ENCODE results near the gene AGAP3. TPM values are rescaled to one million over a fixed set of nuclear protein-coding genes. Genes with fewer than 3 reads are reported as not detected.
A peak's percentile ranks its signal among the peaks of the same experiment; 100 is the strongest.

The AGAP3 gene
- total RNA-seq, 1 experiment from 2014 or later, result 58.9 TPM

DNA sequence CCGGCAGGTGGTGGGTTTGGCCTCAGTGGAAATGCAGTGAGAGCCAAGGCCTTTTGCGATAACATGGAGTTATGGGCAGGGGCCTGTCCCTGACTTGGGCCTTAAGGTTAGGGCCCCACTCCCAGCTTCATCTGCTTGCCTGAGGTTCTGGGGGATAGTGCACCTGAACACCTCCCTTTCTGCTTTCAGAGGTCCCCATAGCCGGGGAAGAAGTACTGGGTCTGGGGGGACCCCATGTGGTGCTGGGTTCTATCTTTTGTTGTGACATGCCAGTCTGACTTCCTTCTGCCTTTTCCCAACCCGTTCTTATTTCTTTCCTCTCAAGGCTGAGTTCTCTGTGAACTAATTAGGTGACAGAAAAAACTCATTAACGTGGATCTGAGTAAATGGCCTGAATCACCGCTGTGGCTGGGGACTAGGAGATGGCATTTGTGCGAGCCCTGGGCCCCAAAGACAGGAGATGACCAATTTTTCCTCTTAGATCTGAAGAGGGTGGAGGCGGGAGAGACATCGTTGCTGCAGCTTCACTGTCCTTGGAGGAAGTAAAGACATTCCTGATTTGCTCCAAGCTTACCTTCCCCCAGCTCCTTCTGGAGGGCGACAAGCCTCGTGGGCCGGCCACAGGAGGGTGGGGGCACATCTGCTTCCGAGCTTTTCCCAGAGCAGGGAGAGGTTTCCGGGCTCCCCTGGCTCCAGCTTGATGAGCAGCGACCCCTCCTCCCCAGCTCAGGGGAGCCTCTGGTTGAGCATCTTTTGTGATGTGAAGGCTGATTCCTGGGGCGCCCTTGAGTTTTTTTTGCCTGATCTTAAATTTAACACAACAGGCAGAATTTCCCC lies 2.0 kb downstream of the AGAP3 start:
- no peak for DNase-seq (ENCODE audit: low spot score)

DNA sequence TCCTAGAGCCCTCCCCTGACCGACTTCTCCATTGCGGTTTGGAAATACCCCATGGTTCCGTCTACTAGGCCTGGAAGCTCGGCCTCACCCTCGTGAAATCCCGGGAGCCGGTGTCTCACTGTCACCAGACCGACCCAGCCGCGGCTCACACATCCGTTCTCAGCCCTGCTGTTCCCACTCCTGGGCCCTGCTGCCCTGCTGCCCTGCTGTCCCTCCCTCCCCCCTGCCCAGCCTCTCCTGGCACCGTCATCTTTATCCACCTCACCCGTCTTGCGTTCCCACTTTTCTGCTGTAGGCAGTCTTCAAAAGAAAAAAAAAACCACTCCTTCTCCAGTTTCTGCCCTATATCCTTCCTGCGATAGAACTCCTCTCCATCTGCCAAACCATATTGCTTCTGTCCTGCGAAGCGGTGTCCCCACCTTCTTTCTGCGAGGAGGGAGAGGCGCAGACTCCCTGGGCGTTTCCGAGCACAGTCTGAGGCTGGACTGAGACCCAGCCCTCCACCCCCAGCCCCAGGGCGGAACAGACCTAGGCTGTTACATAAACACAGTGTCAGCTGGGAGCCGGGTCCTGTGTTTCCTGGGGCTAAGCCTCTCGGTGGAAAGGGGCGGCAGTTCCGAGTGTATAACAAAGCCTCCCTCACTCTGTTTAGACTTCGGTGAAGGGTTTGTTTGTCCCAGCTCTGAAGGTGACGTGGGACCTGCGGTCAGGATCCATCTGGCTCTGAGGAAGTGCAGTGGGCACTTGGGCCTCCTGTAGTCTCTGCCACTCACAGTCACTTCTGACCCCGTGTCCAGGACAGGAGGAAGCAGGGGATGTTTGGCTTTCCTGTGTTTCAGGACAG lies 2.8 kb downstream of the AGAP3 start:
- DNase-seq (ENCODE audit: low spot score), result peak; percentile 57

- DNase-seq (ENCODE audit: low spot score), result no peak
Observed at GRCh38 chr7:151089893-151090730, 3.8 kb downstream of the AGAP3 start.

DNA sequence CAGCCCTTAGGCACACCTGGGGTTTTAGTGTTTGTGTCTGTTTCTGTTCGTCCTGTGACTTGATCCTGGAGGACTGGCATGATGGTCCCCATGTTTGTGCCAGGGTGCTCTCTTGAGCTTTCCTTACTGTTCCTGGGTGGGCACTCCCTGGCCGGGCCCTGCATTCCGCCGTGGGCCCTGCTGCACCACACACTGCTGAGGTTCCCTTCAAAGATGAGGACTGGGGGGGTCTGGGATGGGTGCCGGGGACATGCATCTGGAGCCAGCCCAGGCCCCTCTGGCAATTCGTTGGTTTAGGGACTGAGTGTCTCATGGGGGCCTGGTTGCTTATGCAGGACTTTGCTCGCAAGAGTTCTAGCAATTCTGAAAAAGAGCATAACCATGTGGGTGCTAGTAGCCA lies 4.7 kb downstream of the AGAP3 start:
- no peak for DNase-seq (ENCODE audit: low spot score)

DNA sequence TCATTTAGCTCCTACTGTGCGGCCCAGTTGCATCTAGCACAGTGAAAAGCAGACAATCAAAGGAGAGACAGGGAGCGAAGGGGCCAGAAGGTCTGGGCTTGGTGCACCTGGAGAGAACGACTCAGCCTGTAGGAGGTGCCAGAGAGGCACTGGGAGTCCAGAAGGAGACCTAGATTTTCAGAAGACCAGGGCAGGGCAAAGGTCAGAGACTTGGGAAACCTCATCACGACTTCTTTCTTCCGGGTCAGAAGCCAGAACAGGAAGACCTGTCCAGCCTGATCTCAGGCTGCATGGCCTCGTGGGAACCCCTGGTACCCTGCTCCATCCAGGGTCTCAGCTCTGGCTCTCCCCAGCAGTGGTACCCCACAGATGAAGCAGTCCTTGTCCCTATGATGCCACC lies 5.2 kb downstream of the AGAP3 start:
- DNase-seq (ENCODE audit: low spot score), result no peak

GRCh38 chr7:151091988-151092387 lies 5.7 kb downstream of the AGAP3 start:
- no peak for DNase-seq (ENCODE audit: low spot score)

DNA sequence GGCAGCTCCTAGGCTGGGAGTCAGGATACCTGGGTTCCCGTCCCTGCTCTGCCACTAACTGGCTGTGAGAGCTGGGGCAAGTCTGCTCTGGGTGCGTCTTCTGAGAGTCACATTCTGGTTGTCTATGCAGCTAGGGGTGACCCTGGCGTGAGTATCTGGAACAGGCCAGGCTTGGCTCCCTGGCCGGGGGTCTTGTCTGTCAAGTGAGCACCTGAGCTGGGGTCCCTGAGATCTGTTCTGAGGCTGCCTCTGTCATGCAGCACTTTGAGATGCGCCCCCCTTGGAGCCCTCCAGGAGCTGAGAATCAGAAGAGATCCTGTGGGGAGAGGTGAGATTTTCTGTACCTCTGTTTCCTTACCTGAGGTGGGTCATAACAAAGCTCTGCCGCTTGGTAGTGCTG lies 7.5 kb downstream of the AGAP3 start:
- DNase-seq (ENCODE audit: low spot score), result no peak

DNA sequence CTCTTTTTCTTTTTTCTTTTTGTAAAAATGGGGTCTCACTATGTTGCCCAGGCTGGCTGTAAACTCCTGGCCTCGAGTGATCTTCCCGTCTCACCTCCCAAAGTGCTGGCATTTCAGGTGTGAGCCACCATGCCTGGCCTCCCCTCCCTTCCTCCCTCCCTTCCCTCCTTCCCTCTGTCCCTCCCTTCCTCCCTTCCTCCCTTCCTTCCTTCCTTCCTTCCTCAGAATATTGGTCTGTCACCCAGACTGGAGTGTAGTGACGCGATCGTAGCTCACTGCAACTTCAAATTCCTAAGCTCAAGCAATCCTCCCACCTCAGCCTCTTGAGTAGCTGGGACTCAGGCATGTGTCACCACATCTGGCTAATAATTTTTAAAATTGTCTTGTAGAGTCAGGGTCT lies 8.4 kb downstream of the AGAP3 start:
- no peak for DNase-seq (ENCODE audit: low spot score)

DNA sequence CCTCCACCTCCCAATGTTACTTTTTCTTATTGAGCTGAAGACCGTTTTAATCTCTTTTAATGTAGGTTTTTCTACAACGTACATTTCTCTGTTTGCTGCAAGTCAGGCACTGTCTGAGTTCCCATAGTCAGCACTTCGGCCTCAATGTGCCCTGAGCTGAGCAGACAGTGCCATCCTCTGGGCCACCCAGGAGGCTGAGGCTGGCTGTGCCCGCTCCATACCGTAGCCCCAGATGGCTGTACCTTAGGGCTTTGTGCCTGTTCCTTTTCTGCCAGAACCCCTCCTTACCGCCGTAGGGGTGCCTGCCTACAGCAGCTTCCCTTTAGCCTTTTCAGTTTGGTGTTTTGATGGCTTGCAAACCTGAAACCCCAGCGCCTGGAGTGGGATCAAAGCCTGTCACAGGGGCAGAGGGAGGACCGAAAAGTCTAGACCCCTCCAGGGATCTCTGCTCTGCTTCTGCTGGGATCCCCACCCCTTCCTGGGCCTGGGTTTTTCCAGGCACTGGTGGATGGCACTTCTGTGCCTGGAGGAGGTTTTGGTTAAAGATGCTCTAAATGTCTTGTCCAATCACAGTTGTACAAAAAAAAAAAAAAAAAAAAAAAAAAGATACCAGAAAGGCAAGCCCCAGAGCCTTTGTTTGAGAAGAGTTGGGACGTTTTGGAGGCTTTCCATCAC lies 9.0 kb downstream of the AGAP3 start:
- no peak for DNase-seq (ENCODE audit: low spot score)

DNA sequence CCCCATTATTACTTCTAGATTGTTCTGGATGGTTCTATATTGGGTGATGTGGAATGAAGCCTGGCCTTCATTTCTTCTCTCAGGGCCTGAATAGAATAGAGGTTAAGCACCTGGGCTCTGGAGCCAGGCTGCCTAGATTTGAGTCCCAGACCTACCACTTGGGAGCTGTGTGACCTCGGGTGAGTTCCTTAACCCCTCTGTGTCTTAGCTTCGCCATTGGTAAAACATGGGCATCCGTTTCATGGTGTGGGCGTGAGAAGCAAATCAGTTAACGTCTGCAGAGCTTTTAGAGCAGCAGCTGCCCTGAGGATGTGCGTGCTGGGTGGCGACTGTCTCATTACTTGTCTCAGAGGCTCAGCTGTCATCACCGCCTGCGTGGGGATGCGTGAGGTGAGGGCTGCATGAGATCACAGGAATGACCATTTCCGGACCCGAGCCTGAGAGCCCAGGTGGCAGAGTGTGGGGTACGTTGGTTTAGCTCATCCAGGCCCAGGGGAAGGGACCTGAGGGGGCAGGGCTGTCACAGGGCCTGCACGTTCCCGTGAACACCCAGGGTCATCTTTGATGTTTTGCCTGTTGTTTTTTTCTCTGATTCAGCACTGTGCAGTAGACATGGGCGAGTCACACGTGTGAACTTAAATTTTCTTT lies 9.7 kb downstream of the AGAP3 start:
- no peak for DNase-seq (ENCODE audit: low spot score)

- no peak for DNase-seq (ENCODE audit: low spot score)
Observed at GRCh38 chr7:151099486-151100211, 13.4 kb downstream of the AGAP3 start.

GRCh38 chr7:151100921-151101320 lies 14.6 kb downstream of the AGAP3 start:
- no peak for DNase-seq (ENCODE audit: low spot score)

DNA sequence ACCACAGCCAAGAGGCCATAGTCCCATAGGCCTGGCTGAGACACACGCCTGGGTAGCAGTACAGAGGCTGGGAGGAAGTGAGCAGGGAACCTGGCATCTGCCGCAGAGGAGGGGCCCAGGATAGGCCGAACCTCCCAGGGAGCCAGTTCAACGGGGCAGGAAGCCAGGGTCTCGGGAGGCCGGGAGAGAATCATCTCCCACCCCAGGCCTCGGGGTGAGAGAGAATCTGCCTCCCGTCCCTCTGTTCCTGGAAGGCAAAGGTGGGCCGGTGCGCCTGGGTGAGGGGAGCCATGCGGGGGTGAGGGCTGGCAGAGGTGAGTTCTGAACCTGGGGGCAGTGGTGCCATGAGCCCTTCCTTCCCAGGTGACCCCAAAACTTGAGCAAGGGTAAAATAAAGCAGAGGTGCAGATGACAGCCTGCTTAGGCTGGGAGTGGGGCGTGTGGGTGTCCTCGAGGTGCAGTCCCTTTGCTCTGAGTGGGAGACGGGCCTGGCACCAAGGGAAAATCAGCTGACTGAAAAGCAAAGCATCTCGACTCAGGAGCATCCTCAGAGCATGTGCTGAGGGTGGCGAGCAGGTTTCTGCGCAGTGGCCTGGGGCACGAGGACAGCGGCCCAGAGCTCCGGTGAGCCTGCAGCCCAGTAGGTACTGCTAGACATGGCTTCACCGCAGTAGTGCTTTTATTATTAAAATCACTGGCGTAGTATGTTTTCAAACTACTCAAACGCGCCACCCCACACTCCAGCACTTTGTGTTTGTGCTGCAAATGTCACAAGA lies 15.5 kb downstream of the AGAP3 start:
- DNase-seq (ENCODE audit: low spot score), result no peak

DNA sequence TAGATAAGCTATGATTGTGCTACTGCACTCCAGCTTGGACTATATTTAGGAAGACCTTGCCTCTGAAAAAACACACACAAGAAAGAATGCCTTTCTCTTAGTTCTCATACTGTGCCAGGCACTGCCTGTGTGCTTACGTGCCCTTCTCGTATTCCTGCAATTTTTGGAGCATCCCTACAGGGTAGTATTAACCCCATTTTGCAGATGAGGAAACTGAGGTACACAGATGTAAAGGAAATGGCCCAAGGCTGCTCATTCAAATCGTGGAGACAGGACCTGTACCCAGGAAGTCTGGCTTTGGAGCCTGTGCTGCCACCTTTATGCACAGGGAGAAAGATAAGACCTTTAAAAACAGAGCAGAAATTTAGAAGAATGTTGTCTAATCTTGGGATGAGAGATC lies 16.7 kb downstream of the AGAP3 start:
- no peak for DNase-seq (ENCODE audit: low spot score)

GRCh38 chr7:151103973-151104372 lies 17.7 kb downstream of the AGAP3 start:
- DNase-seq (ENCODE audit: low spot score), result no peak

- peak; percentile 41 for DNase-seq (ENCODE audit: low spot score)
Observed at GRCh38 chr7:151104411-151105235, 18.3 kb downstream of the AGAP3 start.

- DNase-seq (ENCODE audit: low spot score), result no peak
Observed at GRCh38 chr7:151107882-151108281, 21.6 kb downstream of the AGAP3 start.

All from A172 (cell line).